H1 (cell line): ENCODE results near the gene LPGAT1.

Experiments used
- ATF3 ChIP-seq: IDR thresholded peaks from 2 replicates; pipeline ENCODE4 v1.6.1; 2011; ENCODE audit warnings: low read depth, mild to moderate bottlenecking, low read length; ENCODE audit not compliant: insufficient read depth
- BACH1 ChIP-seq: IDR thresholded peaks from 2 replicates; pipeline ENCODE4 v1.6.1; 2012; ENCODE audit warnings: low read length, improper control_type of control experiment
- CEBPB ChIP-seq: IDR thresholded peaks from 2 replicates; pipeline ENCODE4 v1.6.1; 2012; ENCODE audit warnings: low read depth, low read length
- CHD2 ChIP-seq: IDR thresholded peaks from 2 replicates; pipeline ENCODE4 v1.6.1; 2012; ENCODE audit warnings: low read length, improper control_type of control experiment
- CTCF ChIP-seq, 3 experiments: IDR thresholded peaks; 1 replicate in 2 of 3; 2 replicates in 1 of 3; pipeline versions ENCODE4 v1.5.1 to v1.6.1; 2011; ENCODE audit warnings: low read length in 3 of 3, mild to moderate bottlenecking in 3 of 3, inconsistent platforms in 2 of 3, low read depth in 1 of 3, moderate library complexity in 1 of 3; ENCODE audit not compliant: insufficient read depth in 1 of 3; ENCODE audit errors: control extremely low read depth in 1 of 3
- EGR1 ChIP-seq: IDR thresholded peaks from 2 replicates; pipeline ENCODE4 v1.6.1; 2011; ENCODE audit warnings: low read depth, low read length, borderline replicate concordance
- EP300 ChIP-seq, 2 experiments: IDR thresholded peaks; 1 replicate in 1 of 2; 2 replicates in 1 of 2; pipeline ENCODE4 v1.6.1; 2011 to 2012; ENCODE audit warnings: low read depth in 2 of 2, low read length in 2 of 2, mild to moderate bottlenecking in 2 of 2, borderline replicate concordance in 1 of 2, inconsistent platforms in 1 of 2, moderate library complexity in 1 of 2
- GABPA ChIP-seq: IDR thresholded peaks from 2 replicates; pipeline ENCODE4 v1.6.1; 2011; ENCODE audit warnings: mild to moderate bottlenecking, low read length, moderate library complexity, borderline replicate concordance; ENCODE audit not compliant: insufficient read depth
- KDM5A ChIP-seq: fragments of 200-600 bp; IDR thresholded peaks from 2 replicates; pipeline ENCODE4 v1.7.1; 2012; ENCODE audit warnings: mild to moderate bottlenecking, low read length, inconsistent platforms, mixed read lengths
- POLR2A ChIP-seq, 2 experiments: IDR thresholded peaks; 1 replicate in 1 of 2; 2 replicates in 1 of 2; pipeline ENCODE4 v1.6.1; 2011; ENCODE audit warnings: low read depth in 2 of 2, low read length in 2 of 2, mild to moderate bottlenecking in 2 of 2; ENCODE audit errors: control extremely low read depth in 1 of 2
- POLR2AphosphoS5 ChIP-seq: IDR thresholded peaks from 2 replicates; pipeline ENCODE4 v1.6.1; 2011; ENCODE audit warnings: low read depth, low read length
- RFX5 ChIP-seq: IDR thresholded peaks from 2 replicates; pipeline ENCODE4 v1.6.1; 2011; ENCODE audit warnings: low read depth, low read length, improper control_type of control experiment, borderline replicate concordance
- SP1 ChIP-seq: IDR thresholded peaks from 2 replicates; pipeline ENCODE4 v1.6.1; 2011; ENCODE audit warnings: low read depth, low read length
- YY1 ChIP-seq: IDR thresholded peaks from 2 replicates; pipeline ENCODE4 v1.6.1; 2011; ENCODE audit warnings: low read depth, mild to moderate bottlenecking, low read length

- TF ChIP-seq ATF3 (no peak), YY1 (no peak), GABPA (no peak), SP1 (no peak), EGR1 (no peak), EP300 (IDR thresholded peaks at IDR 0.05; ENCODE audit: borderline replicate concordance in 1 of 2, low read depth in 2 of 2, low read length in 2 of 2) (no peak), RFX5 (no peak), CTCF (IDR thresholded peaks at IDR 0.05; ENCODE audit: control extremely low read depth in 1 of 3, insufficient read depth in 1 of 3, low read depth in 1 of 3, low read length in 3 of 3) (no peak), BACH1 (no peak), POLR2A (IDR thresholded peaks at IDR 0.05; ENCODE audit: control extremely low read depth in 1 of 2, low read depth in 2 of 2, low read length in 2 of 2) (no peak), KDM5A (no peak), CEBPB (no peak), POLR2AphosphoS5 (no peak), CHD2 (no peak)
Measured at GRCh38 chr1:211808475-211808874, 22.1 kb downstream of the LPGAT1 start.
